GM12878 (cell line): ENCODE measurements around the gene NLGN3. TPM values are rescaled to one million over a fixed set of nuclear protein-coding genes. Genes with fewer than 3 reads are reported as not detected.
A peak's percentile ranks its signal among the peaks of the same experiment; 100 is the strongest.

Source experiments
- HDAC6 ChIP-seq: fragments of 200-600 bp; sonication (generic); IDR thresholded peaks from one replicate; pipeline ENCODE4 v1.8.0; 2017; ENCODE audit warnings: antibody characterized with exemption; ENCODE audit not compliant: unreplicated experiment
- NR2F1 ChIP-seq: fragments of 450-650 bp; conservative IDR thresholded peaks from 2 replicates; pipeline ENCODE4 v1.6.1; 2017; ENCODE audit warnings: mild to moderate bottlenecking
- PRDM15 ChIP-seq: fragments of 450-650 bp; formaldehyde crosslinking; IDR thresholded peaks from 2 replicates; pipeline ENCODE4 v1.4.0; 2020; ENCODE audit warnings: mild to moderate bottlenecking, moderate library complexity
- YY1 ChIP-seq: IDR thresholded peaks from 2 replicates; pipeline ENCODE4 v1.6.1; 2011; ENCODE audit warnings: low read depth, mild to moderate bottlenecking, low read length
- ZBTB33 ChIP-seq: fragments of 450-650 bp; IDR thresholded peaks from 2 replicates; pipeline ENCODE4 v1.6.1; 2017; ENCODE audit warnings: mild to moderate bottlenecking
- polyA plus RNA-seq, 11 experiments: library from polyadenylated mRNA; depleted of rRNA in 4 of 11; unstranded in 6 of 11; stranded (reverse) in 5 of 11; fragments of >200 nt; fragmentation: Nextera tagmentation in 4 of 11; fragmentation: Illumina TruSeq in 1 of 11; extraction: Ambion mirVana in 4 of 11; extraction: Trizol in 1 of 11; gene quantifications; 1 replicate in 1 of 11; 2 replicates in 10 of 11; pipeline versions ENCODE4 v1.2.1 to v1.2.3, GENCODE V29; 2011 to 2016; ENCODE audit warnings: inconsistent platforms in 2 of 11, missing spikeins in 2 of 11, low read depth in 1 of 11
- total RNA-seq, 4 experiments: library from RNA; depleted of rRNA in 3 of 4; stranded (reverse); fragments of >200 nt in 3 of 4; fragmentation: Illumina TruSeq in 1 of 4; extraction: Trizol in 1 of 4; gene quantifications; 2 replicates each; pipeline versions ENCODE4 v1.2.1 to v1.2.3, GENCODE V29; 2013 to 2021
- TF ChIP-seq, protein P1 (sequence below): IDR thresholded peaks from 2 replicates; pipeline ENCODE4 v1.6.1; 2012; ENCODE audit warnings: low read depth, low read length, improper control_type of control experiment
- TF ChIP-seq, protein P2 (sequence below): fragments of 450-650 bp; IDR thresholded peaks from 2 replicates; pipeline ENCODE4 v1.6.1; 2016; ENCODE audit warnings: mild to moderate bottlenecking, moderate library complexity, borderline replicate concordance

Gene NLGN3
- total and polyA plus RNA-seq, 10 of the 15 experiments (the other 5 are each of a cell fraction or from before 2014, with no cell fraction given): 0.07 to 0.73 (median 0.28) TPM

- TF ChIP-seq HDAC6 (no peak), YY1 (peak; percentile 90), ZBTB33 (no peak), NR2F1 (0 out of 2 replicates have a peak, but pooled peaks have one; percentile 28), PRDM15 (CRISPR knock-in tag) (no peak)
- TF ChIP-seq, protein P1, sequence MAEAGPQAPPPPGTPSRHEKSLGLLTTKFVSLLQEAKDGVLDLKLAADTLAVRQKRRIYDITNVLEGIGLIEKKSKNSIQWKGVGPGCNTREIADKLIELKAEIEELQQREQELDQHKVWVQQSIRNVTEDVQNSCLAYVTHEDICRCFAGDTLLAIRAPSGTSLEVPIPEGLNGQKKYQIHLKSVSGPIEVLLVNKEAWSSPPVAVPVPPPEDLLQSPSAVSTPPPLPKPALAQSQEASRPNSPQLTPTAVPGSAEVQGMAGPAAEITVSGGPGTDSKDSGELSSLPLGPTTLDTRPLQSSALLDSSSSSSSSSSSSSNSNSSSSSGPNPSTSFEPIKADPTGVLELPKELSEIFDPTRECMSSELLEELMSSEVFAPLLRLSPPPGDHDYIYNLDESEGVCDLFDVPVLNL: 0 out of 2 replicates have a peak, but pooled peaks have one; percentile 54
- TF ChIP-seq, protein P2, sequence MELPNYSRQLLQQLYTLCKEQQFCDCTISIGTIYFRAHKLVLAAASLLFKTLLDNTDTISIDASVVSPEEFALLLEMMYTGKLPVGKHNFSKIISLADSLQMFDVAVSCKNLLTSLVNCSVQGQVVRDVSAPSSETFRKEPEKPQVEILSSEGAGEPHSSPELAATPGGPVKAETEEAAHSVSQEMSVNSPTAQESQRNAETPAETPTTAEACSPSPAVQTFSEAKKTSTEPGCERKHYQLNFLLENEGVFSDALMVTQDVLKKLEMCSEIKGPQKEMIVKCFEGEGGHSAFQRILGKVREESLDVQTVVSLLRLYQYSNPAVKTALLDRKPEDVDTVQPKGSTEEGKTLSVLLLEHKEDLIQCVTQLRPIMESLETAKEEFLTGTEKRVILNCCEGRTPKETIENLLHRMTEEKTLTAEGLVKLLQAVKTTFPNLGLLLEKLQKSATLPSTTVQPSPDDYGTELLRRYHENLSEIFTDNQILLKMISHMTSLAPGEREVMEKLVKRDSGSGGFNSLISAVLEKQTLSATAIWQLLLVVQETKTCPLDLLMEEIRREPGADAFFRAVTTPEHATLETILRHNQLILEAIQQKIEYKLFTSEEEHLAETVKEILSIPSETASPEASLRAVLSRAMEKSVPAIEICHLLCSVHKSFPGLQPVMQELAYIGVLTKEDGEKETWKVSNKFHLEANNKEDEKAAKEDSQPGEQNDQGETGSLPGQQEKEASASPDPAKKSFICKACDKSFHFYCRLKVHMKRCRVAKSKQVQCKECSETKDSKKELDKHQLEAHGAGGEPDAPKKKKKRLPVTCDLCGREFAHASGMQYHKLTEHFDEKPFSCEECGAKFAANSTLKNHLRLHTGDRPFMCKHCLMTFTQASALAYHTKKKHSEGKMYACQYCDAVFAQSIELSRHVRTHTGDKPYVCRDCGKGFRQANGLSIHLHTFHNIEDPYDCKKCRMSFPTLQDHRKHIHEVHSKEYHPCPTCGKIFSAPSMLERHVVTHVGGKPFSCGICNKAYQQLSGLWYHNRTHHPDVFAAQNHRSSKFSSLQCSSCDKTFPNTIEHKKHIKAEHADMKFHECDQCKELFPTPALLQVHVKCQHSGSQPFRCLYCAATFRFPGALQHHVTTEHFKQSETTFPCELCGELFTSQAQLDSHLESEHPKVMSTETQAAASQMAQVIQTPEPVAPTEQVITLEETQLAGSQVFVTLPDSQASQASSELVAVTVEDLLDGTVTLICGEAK: peak; percentile 83; the same call in 1 of the 2 replicates
These were observed 37.5 kb downstream of the NLGN3 start (continued) for GRCh38 chrX:71181910-71182799.
